GM21367 (cell line): ENCODE data around the gene USP48.
"Not testable (repeated sequence)": the region's sequence is repeated elsewhere in the genome, so short reads cannot be mapped to it uniquely, and the experiment has no call there.

Source experiments
- ATAC-seq: cut with Tn5 transposase; IDR thresholded peaks from one replicate; pipeline ENCODE4 v1.9.1; 2021; ENCODE audit not compliant: unreplicated experiment

The USP48 gene

GRCh38 chr1:21782868-21783678, at the start of gene USP48:
Gene USP48 (minus strand): TSS chr1:21783149. CDS start chr1:21782957, 192 bp downstream.
- ATAC-seq, result peak; percentile 55

DNA sequence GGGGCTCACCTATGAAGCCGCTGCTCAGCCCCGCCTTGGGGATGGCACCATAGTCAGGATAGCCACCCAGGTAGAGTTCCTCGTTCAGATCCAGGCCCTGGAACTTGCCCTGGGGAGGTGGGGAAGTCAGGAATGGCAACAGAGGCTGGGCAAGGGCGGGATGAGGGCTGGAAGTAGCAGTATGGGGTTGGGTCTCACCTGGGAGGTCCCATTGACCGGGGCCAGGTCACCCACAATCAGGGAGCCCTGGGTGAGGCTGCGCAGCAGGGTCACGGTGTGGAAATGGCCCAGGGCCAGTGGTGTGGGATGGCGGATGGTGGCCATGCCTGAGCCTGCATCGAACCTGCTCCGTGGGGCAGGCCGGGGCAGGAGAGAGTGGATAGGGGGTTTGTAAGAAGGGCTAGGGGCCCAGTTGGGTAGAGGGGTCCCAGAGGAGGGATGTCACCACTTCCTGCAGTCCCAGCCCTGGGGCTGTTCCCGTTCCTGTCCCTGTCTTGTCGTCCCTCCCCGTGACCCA, 48.6 kb upstream of the USP48 start:
- no peak for ATAC-seq

GRCh38 chr1:21830792-21831453, 48.0 kb upstream of the USP48 start:
- ATAC-seq, result no peak

DNA sequence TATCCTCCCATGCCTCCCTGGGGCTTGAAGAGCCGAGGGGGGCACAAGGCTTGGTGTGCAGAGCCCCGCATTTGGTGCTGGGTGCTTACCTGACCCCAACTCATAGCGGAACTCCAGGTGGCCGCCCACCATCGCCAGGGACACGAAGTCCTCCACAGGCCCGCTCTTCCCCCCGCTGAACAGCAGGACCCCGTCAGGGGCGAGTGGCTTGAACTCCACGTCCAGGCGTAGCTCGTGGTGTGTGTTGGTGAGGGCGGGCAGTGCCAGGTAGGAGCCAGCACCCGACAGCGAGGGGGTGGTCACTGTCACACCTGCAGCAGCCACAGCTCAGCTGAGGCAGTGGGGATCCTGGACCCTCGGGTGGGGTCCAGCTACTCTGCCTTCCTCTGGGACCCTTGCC, 46.3 kb upstream of the USP48 start:
- no peak for ATAC-seq

- no peak for ATAC-seq
Measured at GRCh38 chr1:21828506-21829210, 45.7 kb upstream of the USP48 start.

DNA sequence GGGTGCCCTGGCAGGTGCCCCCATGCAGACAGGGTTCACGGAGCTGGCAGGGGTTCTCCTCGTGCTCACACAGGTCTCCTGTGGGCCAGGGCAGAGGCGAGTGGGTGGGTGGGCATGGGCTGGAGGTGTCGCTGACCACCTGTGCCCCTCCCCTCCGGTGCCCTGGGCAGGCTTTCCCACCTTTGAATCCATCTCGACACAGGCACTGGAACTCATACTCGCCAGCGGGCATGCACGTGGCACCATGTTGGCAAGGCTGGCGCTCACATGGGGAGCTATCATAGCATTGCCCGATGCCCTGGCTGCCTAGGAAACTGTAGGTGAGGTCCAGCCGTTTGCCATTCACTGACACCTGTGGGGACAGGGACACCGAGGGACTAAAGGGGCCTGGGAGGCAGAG, 45.1 kb upstream of the USP48 start:
- ATAC-seq, result no peak

DNA sequence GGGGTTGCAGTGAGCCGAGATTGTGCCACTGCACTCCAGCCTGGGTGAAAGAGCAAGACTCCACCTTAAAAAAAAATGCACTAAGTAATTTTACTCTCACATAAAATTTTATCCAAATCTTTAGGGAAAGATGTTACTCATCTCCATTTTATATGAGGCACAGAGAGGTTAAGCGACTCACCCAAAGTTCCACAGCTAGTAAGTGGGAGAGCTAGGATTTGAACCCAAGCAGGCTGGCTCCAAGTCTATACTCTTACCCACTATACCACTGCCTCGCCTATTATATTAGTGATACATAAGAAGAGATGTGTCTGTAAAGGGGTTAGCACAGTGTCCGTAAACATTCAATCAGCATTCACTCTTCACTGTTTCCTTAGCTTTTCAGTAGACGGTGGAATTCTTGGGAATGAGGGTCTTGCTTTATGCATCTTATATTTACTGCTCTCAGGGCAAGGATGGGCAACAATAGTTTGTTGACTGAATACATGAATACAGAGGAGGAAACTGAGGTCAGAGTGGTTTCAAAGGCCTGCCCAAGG, 44.3 kb upstream of the USP48 start:
- no peak for ATAC-seq

- not testable (repeated sequence) for ATAC-seq
Measured at GRCh38 chr1:21826694-21827093, 43.7 kb upstream of the USP48 start.

- no peak for ATAC-seq
Measured at GRCh38 chr1:21825393-21825792, 42.4 kb upstream of the USP48 start.

GRCh38 chr1:21824926-21825325, 42.0 kb upstream of the USP48 start:
- ATAC-seq, result no peak

DNA sequence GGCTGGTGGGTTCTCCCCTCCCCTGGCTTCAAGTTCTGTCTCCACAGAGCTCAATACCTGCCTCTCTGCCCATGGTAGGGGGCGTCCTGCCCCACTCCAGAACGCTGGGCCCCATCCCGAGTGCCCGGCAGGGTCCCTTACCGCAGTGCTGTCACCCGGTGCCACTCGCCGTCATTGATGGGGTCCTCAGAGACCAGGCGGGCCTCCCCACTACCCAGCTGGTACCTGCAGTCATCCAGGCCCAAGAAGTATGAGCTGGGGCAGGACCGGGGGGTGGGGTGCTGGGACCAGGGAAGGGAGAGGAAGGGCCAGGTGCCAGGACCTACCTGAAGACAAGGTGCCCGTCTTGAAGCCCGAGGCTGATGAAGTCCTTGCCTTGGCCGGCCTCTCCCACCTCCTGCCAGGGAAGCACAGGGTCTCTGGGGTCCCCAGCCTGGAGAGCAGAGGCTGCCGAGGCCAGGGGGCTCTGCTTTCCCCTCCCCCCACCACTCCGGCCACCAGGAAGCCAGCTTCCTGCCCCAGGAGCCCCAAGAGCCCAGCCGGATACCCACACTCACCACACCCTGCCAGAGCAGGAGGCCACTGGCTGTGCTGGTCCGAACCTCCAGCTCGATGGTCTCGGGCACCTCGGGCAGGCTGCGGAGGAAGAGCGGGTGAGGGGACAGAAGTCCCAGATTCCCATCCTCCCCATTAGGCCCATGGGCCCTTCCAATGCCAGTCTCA, 41.2 kb upstream of the USP48 start:
- ATAC-seq, result no peak

GRCh38 chr1:21823206-21823979, 40.4 kb upstream of the USP48 start:
- ATAC-seq, result no peak

GRCh38 chr1:21822349-21822748, 39.4 kb upstream of the USP48 start:
- ATAC-seq, result no peak

DNA sequence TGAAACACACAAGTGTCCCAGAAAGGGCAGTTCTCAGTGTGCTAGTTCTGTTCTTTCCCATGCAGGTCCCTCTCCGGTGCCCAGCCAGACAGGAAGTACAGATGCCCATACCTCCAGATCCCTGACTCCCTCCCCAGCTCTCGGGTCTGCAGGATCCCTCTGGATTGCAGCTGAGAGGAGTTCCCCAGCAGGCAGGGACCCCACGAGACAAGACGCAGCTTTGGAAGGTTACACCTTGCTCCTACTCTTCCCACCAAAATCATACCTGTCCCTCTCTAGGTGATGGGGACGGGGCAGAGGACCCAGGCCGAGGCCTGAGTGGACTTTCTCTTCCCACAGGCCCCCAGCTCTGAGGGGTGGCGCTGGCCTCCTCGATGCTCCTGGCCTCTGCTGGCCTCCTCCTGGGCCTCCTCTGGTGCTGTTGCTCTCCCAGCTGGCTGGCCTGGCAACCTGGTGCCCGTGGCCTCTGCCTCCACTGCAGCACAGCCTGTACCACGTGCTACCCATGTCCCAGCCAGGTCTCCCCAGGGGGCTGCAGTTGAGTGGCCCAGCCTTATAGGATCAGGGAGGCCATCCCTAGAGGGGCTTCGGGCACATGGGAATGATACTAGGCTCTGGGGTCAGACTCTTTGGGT, 38.6 kb upstream of the USP48 start:
- ATAC-seq, result no peak

- no peak for ATAC-seq
Measured at GRCh38 chr1:21820597-21821232, 37.8 kb upstream of the USP48 start.

GRCh38 chr1:21818656-21819055, 35.7 kb upstream of the USP48 start:
- no peak for ATAC-seq

GRCh38 chr1:21816602-21817302, 33.8 kb upstream of the USP48 start:
- no peak for ATAC-seq

GRCh38 chr1:21815724-21816321, 32.9 kb upstream of the USP48 start:
- no peak for ATAC-seq
